ENCODE data around the gene TMEM181.
A peak's percentile ranks its signal among the peaks of the same experiment; 100 is the strongest.
"Not testable (repeated sequence)": the region's sequence is repeated elsewhere in the genome, so short reads cannot be mapped to it uniquely, and the experiment has no call there.

Gene TMEM181, protein sequence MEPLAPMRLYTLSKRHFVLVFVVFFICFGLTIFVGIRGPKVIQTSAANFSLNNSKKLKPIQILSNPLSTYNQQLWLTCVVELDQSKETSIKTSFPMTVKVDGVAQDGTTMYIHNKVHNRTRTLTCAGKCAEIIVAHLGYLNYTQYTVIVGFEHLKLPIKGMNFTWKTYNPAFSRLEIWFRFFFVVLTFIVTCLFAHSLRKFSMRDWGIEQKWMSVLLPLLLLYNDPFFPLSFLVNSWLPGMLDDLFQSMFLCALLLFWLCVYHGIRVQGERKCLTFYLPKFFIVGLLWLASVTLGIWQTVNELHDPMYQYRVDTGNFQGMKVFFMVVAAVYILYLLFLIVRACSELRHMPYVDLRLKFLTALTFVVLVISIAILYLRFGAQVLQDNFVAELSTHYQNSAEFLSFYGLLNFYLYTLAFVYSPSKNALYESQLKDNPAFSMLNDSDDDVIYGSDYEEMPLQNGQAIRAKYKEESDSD

DNA sequence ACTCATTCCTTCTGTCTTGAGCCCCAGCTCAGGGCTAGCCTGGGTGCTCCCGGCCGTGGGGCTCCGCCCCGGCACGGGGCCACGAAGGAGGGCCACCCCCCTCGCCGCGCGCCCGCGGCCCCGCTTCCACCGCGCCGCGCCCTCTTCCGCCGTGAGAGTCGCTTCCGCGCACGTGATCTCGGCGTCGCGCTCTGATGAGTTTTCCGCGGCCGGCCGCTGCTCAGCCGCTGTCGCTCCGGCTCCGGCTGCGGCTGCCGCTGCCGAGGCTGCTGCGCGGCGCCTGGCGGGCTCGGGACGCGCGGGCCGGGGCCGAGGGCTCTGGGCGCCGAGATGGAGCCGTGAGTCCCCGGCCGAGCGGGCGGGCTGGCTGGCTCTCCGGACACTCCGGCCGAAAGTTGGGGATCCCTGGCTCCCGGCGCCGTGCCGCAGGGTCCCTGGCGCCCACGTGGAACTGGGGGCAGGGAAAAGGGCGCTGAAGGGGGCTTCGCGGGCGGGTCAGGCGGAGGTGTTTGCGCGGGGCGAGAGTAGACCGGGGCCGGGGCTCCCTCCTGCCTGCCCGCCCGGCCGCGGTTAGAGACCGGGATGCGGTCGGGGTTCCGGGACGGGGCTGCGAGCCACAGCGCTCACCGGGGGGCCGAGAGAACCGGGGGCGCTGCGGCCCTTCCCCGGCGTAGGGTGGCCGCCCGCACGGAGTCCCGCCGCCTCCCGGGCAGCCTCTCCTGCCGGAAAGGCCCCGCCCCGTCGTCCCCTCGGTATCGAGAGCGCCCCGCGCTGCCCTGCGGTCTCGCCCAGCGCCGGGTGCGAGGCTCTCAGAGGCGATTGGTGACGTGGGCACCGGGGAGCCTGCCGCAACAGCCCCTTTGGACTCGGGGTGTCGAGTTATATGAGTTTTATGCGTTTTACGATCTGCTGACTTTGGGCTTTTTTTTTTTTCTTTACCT, at the start of gene TMEM181:
Gene TMEM181, plus strand, starts transcription at position 197 of the 941 bp plus-strand sequence. Its CDS starts 134 bp downstream, at position 331.
- peak; percentile 47 to 83 for DNase-seq

DNA sequence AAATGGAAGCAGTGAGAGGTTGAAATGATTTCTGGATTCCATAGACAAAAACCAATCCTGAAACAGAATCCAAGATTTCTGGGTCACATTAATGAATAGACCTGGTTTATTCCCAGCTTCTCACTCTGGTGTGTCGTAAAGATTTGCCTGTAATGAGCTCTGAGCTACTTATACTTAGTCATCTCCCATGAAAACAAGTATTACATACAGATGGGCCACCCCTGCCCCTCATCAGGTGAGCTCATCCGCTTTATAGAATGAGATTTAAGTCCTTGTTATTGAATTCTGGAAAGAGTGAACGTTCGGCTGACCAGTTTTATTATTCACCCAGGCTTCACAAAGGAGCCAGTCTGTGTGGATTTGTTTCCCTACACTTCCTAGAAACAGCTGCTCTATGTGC, 47.1 kb upstream of the TMEM181 start:
- no peak for DNase-seq

- DNase-seq: no peak
Observed at GRCh38 chr6:158514176-158514575, 45.7 kb upstream of the TMEM181 start.

DNA sequence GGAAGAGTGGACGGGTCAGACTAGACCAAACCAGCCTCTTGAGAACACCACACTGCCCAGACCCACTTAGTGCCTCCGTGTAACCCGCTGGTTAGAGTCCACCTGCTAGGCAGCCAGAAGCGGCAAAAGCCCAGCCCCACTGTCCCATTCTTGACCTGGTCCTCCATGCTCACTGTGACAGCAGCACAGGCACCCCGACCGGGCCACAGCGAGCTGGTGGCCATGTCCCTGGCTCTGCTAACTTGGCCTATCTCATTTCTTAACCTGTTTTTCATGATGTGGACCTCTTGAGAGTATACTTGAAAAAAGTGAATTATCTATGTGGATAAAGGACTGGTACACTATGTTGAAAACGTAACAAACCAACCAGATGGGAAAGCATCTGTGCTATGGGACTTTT, 44.9 kb upstream of the TMEM181 start:
- DNase-seq: no peak

DNA sequence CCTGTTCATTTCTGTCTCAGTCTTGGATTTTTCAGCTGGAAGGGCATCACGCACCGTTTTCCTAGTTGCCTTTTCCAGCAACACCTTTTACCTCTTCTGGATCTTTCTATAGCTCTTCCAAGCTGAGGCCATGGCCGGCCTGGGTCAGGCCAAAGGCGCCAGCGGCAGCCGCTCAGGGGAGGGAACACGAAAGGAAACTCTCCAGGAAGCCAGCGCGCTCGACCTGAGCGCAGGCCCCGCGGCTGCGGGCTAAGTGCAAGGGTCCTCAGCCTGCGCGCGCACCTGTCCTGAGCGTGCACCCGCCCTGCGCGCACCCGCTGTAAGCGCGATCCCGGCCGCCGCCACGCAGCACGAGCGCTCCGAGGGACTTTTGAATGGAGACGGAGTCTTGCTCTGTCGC, 43.8 kb upstream of the TMEM181 start:
- no peak for DNase-seq

DNA sequence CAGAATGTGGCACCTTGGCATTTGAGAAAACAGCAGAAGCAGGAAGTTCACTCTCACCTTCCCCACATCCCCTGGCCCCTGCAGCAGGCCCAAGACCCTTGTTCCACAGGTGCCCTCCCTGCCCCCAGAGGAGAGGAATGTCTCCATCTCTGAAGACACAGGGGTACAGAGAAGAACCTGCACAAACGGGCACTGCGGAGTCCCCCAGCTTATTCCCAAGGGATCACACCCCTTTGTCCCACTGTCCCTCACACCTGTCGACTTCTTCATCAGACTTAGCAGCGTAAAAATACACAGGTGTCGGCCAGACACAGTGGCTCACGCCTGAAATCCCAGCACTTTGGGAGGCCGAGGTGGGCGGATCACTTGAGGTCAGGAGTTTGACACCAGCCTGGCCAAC, 42.9 kb upstream of the TMEM181 start:
- no peak for DNase-seq

GRCh38 chr6:158517581-158517980, 42.3 kb upstream of the TMEM181 start:
- no peak for DNase-seq

GRCh38 chr6:158518191-158519127, 41.4 kb upstream of the TMEM181 start:
- DNase-seq: peak in 1 of 2 experiments; percentile 20

DNA sequence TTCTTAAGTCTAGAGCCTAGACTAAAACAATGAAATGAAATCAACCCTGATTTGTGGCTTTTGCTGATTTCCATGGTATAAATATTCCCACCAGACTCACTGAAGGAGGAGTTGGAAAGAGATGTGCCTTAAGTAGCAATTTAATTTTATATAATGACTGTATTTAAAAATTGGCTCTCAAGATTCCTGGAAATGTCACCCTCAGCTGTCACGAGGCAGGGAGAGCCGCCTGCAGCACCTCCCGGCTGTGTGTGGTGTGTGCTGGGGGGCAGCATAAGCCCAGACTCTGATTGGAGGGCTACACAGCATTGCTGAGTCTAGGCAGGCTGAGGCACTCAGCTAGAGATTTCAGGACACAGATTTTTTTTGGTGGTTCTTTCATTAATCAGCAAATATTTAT, 40.6 kb upstream of the TMEM181 start:
- no peak for DNase-seq

- DNase-seq: no peak
Observed at GRCh38 chr6:158519761-158520160, 40.1 kb upstream of the TMEM181 start.

DNA sequence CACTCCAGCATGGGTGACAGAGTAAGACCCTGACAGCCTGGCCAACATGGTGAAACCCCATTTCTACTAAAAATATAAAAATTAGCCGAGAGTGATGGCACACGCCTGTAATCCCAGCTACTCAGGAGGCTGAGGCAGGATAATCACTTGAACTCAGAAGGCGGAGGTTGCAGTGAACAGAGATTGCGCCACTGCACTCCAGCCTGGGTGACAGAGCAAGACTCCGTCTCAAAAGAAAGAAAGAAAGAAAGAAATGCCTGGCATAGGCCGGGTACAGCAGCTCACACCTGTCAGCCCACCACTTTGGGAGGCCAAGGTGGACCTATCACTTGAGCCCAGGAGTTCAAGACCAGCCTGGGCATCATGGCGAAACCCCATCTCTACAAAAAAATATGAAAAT, 38.9 kb upstream of the TMEM181 start:
- DNase-seq: not testable (repeated sequence)

DNA sequence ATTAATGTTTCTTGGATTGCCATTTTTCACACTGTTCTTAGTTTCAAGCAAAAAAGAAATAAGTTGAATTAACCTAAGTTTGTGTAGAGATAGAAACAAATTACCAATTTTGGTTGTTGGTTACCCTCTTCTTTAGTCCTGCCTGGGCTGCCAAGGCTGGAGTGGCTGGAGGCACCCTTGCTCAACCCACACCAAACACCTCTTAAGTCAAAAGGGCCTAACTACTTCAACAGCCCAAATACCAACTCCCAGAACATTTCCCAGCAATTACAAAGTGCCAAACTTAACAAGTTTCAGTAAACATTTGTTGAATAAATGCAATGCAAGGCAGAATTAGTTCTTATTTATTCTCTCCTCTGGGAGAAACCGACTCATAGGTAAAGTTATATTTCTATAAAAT, 38.1 kb upstream of the TMEM181 start:
- DNase-seq: no peak

- no peak for DNase-seq
Observed at GRCh38 chr6:158522616-158523015, 37.3 kb upstream of the TMEM181 start.

GRCh38 chr6:158524311-158524710, 35.6 kb upstream of the TMEM181 start:
- DNase-seq: no peak

DNA sequence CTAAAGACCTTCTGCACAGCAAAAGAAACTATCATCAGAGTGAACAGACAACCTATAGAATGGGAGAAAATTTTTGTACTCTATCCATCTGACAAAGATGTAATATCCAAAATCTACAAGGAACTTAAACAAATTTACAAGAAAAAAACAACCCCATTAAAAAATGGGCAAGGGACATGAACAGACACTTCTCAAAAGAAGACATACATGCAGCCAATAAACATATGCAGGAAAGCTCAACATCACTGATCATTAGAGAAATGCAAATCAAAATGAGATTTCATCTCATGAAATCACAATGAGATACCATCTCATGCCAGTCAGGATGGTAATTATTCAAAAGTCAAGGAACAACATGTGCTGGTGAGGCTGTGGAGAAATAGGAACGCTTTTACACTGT, 32.0 kb upstream of the TMEM181 start:
- DNase-seq: not testable (repeated sequence)

GRCh38 chr6:158528826-158529225, 31.1 kb upstream of the TMEM181 start:
- DNase-seq: no peak

DNA sequence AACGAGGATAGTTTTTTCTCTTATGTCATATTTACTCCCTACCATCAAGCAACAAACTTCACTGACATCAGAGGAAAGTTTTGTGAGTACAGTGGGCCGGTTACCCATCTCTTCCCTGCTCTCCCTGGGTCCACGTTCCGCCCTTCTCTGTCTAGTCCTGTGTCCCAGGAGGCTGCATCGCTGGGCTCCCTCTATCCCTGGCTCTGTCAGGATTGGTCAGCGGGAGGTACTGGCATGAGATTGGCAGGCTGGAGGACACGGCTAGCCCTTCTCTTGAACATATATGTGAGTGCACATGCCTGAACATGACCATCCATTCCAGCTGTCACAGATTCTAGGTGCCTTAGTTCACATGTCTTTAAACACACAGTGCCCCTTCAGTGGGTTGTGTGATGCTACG, 30.3 kb upstream of the TMEM181 start:
- DNase-seq: no peak

DNA sequence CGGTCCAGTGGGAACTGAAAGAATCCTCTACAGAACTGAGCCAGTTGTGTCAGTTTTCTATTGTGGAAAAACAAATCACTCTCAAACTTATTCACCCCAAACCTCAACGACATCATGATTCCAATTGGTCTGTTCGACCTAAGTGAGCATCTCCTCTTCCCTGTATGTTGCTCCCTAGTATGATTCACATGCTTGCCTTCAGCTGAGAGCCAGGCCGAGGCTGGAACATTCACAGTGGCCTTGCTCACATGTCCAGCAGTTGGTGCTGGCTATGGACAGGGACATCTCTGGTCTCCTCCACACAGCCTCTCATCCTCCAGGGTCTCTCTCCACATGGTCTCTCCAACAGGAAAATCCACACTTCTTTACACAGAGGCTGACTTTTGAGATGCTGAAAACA, 28.3 kb upstream of the TMEM181 start:
- no peak for DNase-seq

DNA sequence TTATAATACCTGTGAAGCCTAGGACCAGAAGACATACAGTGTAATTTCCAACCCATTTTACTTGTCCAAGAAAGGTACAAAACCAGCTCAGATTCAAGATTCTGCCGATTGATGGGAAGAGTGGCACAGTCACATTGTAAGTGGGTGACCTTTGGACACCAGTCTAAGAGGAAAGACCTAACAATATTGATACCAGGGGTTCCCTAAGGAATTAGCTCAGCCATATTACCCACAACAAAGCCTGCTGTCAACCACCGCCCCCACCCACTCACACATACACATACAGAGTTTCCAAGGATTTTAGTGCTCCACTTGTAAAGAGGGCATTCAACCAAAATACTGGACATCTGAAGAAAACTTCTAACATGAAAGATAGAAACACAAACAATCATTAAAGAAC, 27.9 kb upstream of the TMEM181 start:
- DNase-seq: no peak

- DNase-seq: peak in 1 of 2 experiments; percentile 54
Observed at GRCh38 chr6:158536084-158536890, 23.6 kb upstream of the TMEM181 start.
